Measurements from ENCODE around the gene GLG1.
"Not testable (repeated sequence)": the region's sequence is repeated elsewhere in the genome, so short reads cannot be mapped to it uniquely, and the experiment has no call there.

Gene GLG1

GRCh38 chr16:74524117-74524516, 82.8 kb downstream of the GLG1 start:
- FAIRE-seq = no peak
- TF ChIP-seq PAX5 (IDR thresholded peaks at IDR 0.05; ENCODE audit: insufficient read depth, low read length, severe bottlenecking) (no peak), TAF1 (IDR thresholded peaks at IDR 0.05; ENCODE audit: low read depth, low read length) (no peak), POLR2A (IDR thresholded peaks at IDR 0.05; ENCODE audit: low read depth, low read length) (no peak), POU2F2 (IDR thresholded peaks at IDR 0.05; ENCODE audit: low read depth, low read length) (no peak), SPI1 (IDR thresholded peaks at IDR 0.05; ENCODE audit: low read depth, low read length) (no peak), POLR2AphosphoS5 (IDR thresholded peaks at IDR 0.05; ENCODE audit: low read depth, low read length) (no peak)
- no peak for DNase-seq (ENCODE audit: insufficient read length, low spot score)

- DNase-seq (ENCODE audit: insufficient read length, low spot score); FAIRE-seq: not testable (repeated sequence)
These were observed 83.2 kb downstream of the GLG1 start for GRCh38 chr16:74523706-74524105.

GRCh38 chr16:74522160-74522559, 84.8 kb downstream of the GLG1 start:
- DNase-seq (ENCODE audit: insufficient read length, low spot score) = no peak
- FAIRE-seq = no peak
- TF ChIP-seq TAF1 (IDR thresholded peaks at IDR 0.05; ENCODE audit: low read depth, low read length) (no peak), PAX5 (IDR thresholded peaks at IDR 0.05; ENCODE audit: insufficient read depth, low read length, severe bottlenecking) (no peak), POLR2A (IDR thresholded peaks at IDR 0.05; ENCODE audit: low read depth, low read length) (no peak), POU2F2 (IDR thresholded peaks at IDR 0.05; ENCODE audit: low read depth, low read length) (no peak), SPI1 (IDR thresholded peaks at IDR 0.05; ENCODE audit: low read depth, low read length) (no peak), POLR2AphosphoS5 (IDR thresholded peaks at IDR 0.05; ENCODE audit: low read depth, low read length) (no peak)

- no peak for DNase-seq (ENCODE audit: insufficient read length, low spot score)
- FAIRE-seq = no peak
- no peak for TF ChIP-seq POLR2AphosphoS5 (IDR thresholded peaks at IDR 0.05; ENCODE audit: low read depth, low read length)
- no peak for TF ChIP-seq POU2F2 (IDR thresholded peaks at IDR 0.05; ENCODE audit: low read depth, low read length)
- no peak for TF ChIP-seq POLR2A (IDR thresholded peaks at IDR 0.05; ENCODE audit: low read depth, low read length)
- no peak for TF ChIP-seq TAF1 (IDR thresholded peaks at IDR 0.05; ENCODE audit: low read depth, low read length)
- TF ChIP-seq PAX5 (IDR thresholded peaks at IDR 0.05; ENCODE audit: insufficient read depth, low read length, severe bottlenecking) = no peak
- TF ChIP-seq SPI1 (IDR thresholded peaks at IDR 0.05; ENCODE audit: low read depth, low read length) = no peak
These were observed 85.2 kb downstream of the GLG1 start for GRCh38 chr16:74521691-74522090.

- FAIRE-seq; DNase-seq (ENCODE audit: insufficient read length, low spot score): not testable (repeated sequence)
These were observed 88.0 kb downstream of the GLG1 start for GRCh38 chr16:74518934-74519333.

GRCh38 chr16:74511961-74512360, 95.0 kb downstream of the GLG1 start:
- DNase-seq (ENCODE audit: insufficient read length, low spot score) (no peak), FAIRE-seq (no peak)
- TF ChIP-seq POLR2AphosphoS5 (IDR thresholded peaks at IDR 0.05; ENCODE audit: low read depth, low read length) (no peak), SPI1 (IDR thresholded peaks at IDR 0.05; ENCODE audit: low read depth, low read length) (no peak), PAX5 (IDR thresholded peaks at IDR 0.05; ENCODE audit: insufficient read depth, low read length, severe bottlenecking) (no peak), POLR2A (IDR thresholded peaks at IDR 0.05; ENCODE audit: low read depth, low read length) (no peak), TAF1 (IDR thresholded peaks at IDR 0.05; ENCODE audit: low read depth, low read length) (no peak), POU2F2 (IDR thresholded peaks at IDR 0.05; ENCODE audit: low read depth, low read length) (no peak)

GRCh38 chr16:74505011-74505410, 101.9 kb downstream of the GLG1 start:
- FAIRE-seq (no peak), DNase-seq (ENCODE audit: insufficient read length, low spot score) (no peak)
- no peak for TF ChIP-seq PAX5 (IDR thresholded peaks at IDR 0.05; ENCODE audit: insufficient read depth, low read length, severe bottlenecking)
- TF ChIP-seq TAF1 (IDR thresholded peaks at IDR 0.05; ENCODE audit: low read depth, low read length) = no peak
- no peak for TF ChIP-seq POLR2AphosphoS5 (IDR thresholded peaks at IDR 0.05; ENCODE audit: low read depth, low read length)
- no peak for TF ChIP-seq POU2F2 (IDR thresholded peaks at IDR 0.05; ENCODE audit: low read depth, low read length)
- no peak for TF ChIP-seq SPI1 (IDR thresholded peaks at IDR 0.05; ENCODE audit: low read depth, low read length)
- no peak for TF ChIP-seq POLR2A (IDR thresholded peaks at IDR 0.05; ENCODE audit: low read depth, low read length)

GRCh38 chr16:74503412-74503811, 103.5 kb downstream of the GLG1 start:
- DNase-seq (ENCODE audit: insufficient read length, low spot score) = no peak
- TF ChIP-seq POLR2AphosphoS5 (IDR thresholded peaks at IDR 0.05; ENCODE audit: low read depth, low read length) = no peak
- no peak for TF ChIP-seq POU2F2 (IDR thresholded peaks at IDR 0.05; ENCODE audit: low read depth, low read length)
- no peak for TF ChIP-seq SPI1 (IDR thresholded peaks at IDR 0.05; ENCODE audit: low read depth, low read length)
- no peak for TF ChIP-seq PAX5 (IDR thresholded peaks at IDR 0.05; ENCODE audit: insufficient read depth, low read length, severe bottlenecking)
- no peak for TF ChIP-seq TAF1 (IDR thresholded peaks at IDR 0.05; ENCODE audit: low read depth, low read length)
- no peak for TF ChIP-seq POLR2A (IDR thresholded peaks at IDR 0.05; ENCODE audit: low read depth, low read length)
- FAIRE-seq = no peak

- no peak for DNase-seq (ENCODE audit: insufficient read length, low spot score)
- TF ChIP-seq POU2F2 (IDR thresholded peaks at IDR 0.05; ENCODE audit: low read depth, low read length) (no peak), SPI1 (IDR thresholded peaks at IDR 0.05; ENCODE audit: low read depth, low read length) (no peak), PAX5 (IDR thresholded peaks at IDR 0.05; ENCODE audit: insufficient read depth, low read length, severe bottlenecking) (no peak), POLR2A (IDR thresholded peaks at IDR 0.05; ENCODE audit: low read depth, low read length) (no peak), POLR2AphosphoS5 (IDR thresholded peaks at IDR 0.05; ENCODE audit: low read depth, low read length) (no peak), TAF1 (IDR thresholded peaks at IDR 0.05; ENCODE audit: low read depth, low read length) (no peak)
- FAIRE-seq = no peak
These were observed 105.1 kb downstream of the GLG1 start for GRCh38 chr16:74501484-74502478.

- no peak for FAIRE-seq
- TF ChIP-seq POLR2A (IDR thresholded peaks at IDR 0.05; ENCODE audit: low read depth, low read length) (no peak), POU2F2 (IDR thresholded peaks at IDR 0.05; ENCODE audit: low read depth, low read length) (no peak), POLR2AphosphoS5 (IDR thresholded peaks at IDR 0.05; ENCODE audit: low read depth, low read length) (no peak), PAX5 (IDR thresholded peaks at IDR 0.05; ENCODE audit: insufficient read depth, low read length, severe bottlenecking) (no peak), SPI1 (IDR thresholded peaks at IDR 0.05; ENCODE audit: low read depth, low read length) (no peak), TAF1 (IDR thresholded peaks at IDR 0.05; ENCODE audit: low read depth, low read length) (no peak)
These were observed 106.0 kb downstream of the GLG1 start for GRCh38 chr16:74500907-74501306.

More at GRCh38 chr16:74500907-74501306, 106.0 kb downstream of the GLG1 start:
- DNase-seq (ENCODE audit: insufficient read length, low spot score) = no peak

Data from GM12891 (cell line).